WERI-Rb-1 (cell line): ENCODE measurements around the gene DNM2.

Experiments
- DNase-seq: peaks from one replicate; pipeline ENCODE4 v3.0.0-alpha.2; 2020
- H3K27ac ChIP-seq: fragments of 250-450 bp; sonication (Bioruptor Pico); 2 replicates; pipeline ENCODE4 v1.5.1; 2020; ENCODE audit warnings: mild to moderate bottlenecking, moderate library complexity
- H3K27me3 ChIP-seq: fragments of 250-450 bp; sonication (Bioruptor Pico); 2 replicates; pipeline ENCODE4 v1.5.1; 2021; ENCODE audit warnings: mild to moderate bottlenecking, low read depth, moderate library complexity; ENCODE audit not compliant: insufficient read depth, severe bottlenecking
- H3K36me3 ChIP-seq: fragments of 250-450 bp; sonication (Bioruptor Pico); 2 replicates; pipeline ENCODE4 v1.5.1; 2020; ENCODE audit warnings: mild to moderate bottlenecking, moderate library complexity
- H3K4me3 ChIP-seq: 2 replicates; pipeline ENCODE4 v1.5.1; 2011; ENCODE audit warnings: low read depth, mild to moderate bottlenecking, control low read depth, low read length
- H3K9me3 ChIP-seq: fragments of 250-450 bp; sonication (Bioruptor Pico); 2 replicates; pipeline ENCODE4 v1.5.1; 2021; ENCODE audit warnings: mild to moderate bottlenecking, moderate library complexity; ENCODE audit not compliant: severe bottlenecking
- TF ChIP-seq, protein P1 (sequence below): IDR thresholded peaks from 2 replicates; pipeline ENCODE4 v1.5.1; 2011; ENCODE audit warnings: low read depth, mild to moderate bottlenecking, control low read depth, inconsistent platforms, low read length

DNM2 gene

GRCh38 chr19:10730932-10731331 lies 13.1 kb downstream of the DNM2 start:
- DNase-seq = no peak
- no peaks in the 10 kb centered on the region for H3K27me3 ChIP-seq
- peaks cover 17% of the 10 kb centered on the region for H3K36me3 ChIP-seq
- no peak overlapping the region for H3K4me3 ChIP-seq
- no peak overlapping the region for H3K27ac ChIP-seq
- H3K9me3 ChIP-seq = no peaks in the 10 kb centered on the region
- TF ChIP-seq, protein P1, sequence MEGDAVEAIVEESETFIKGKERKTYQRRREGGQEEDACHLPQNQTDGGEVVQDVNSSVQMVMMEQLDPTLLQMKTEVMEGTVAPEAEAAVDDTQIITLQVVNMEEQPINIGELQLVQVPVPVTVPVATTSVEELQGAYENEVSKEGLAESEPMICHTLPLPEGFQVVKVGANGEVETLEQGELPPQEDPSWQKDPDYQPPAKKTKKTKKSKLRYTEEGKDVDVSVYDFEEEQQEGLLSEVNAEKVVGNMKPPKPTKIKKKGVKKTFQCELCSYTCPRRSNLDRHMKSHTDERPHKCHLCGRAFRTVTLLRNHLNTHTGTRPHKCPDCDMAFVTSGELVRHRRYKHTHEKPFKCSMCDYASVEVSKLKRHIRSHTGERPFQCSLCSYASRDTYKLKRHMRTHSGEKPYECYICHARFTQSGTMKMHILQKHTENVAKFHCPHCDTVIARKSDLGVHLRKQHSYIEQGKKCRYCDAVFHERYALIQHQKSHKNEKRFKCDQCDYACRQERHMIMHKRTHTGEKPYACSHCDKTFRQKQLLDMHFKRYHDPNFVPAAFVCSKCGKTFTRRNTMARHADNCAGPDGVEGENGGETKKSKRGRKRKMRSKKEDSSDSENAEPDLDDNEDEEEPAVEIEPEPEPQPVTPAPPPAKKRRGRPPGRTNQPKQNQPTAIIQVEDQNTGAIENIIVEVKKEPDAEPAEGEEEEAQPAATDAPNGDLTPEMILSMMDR = no peak

- Histone ChIP-seq H3K27ac (no peak overlapping the region), H3K36me3 (peaks cover 19% of the 10 kb centered on the region), H3K27me3 (no peaks in the 10 kb centered on the region), H3K4me3 (no peak overlapping the region), H3K9me3 (peaks cover 4% of the 10 kb centered on the region)
- DNase-seq = no peak
- TF ChIP-seq, protein P1 = no peak
Observed at GRCh38 chr19:10735741-10736140, 17.9 kb downstream of the DNM2 start.

DNA sequence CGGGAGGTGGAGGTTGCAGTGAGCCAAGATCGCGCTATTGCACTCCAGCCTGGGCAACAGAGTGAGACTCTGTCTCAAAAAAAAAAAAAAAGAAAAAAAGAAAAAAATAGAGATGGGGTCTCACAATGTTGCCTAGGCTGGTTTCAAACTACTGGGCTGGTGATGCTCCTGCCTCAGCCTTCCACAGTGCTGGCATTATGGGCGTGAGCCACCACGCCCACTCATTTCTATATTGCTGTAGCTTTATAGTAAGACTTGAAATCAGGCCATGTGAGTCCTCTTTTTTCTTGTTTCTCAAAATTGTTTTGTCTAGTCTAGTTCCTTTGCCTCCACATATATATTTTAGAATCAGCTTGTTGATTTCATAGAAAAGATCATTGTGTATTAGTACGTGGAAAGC lies 18.3 kb downstream of the DNM2 start:
- TF ChIP-seq, protein P1 = no peak
- peaks cover 4% of the 10 kb centered on the region for H3K9me3 ChIP-seq
- H3K36me3 ChIP-seq = peaks cover 17% of the 10 kb centered on the region
- H3K4me3 ChIP-seq = no peak overlapping the region
- DNase-seq = no peak
- H3K27me3 ChIP-seq = no peaks in the 10 kb centered on the region
- no peak overlapping the region for H3K27ac ChIP-seq

DNA sequence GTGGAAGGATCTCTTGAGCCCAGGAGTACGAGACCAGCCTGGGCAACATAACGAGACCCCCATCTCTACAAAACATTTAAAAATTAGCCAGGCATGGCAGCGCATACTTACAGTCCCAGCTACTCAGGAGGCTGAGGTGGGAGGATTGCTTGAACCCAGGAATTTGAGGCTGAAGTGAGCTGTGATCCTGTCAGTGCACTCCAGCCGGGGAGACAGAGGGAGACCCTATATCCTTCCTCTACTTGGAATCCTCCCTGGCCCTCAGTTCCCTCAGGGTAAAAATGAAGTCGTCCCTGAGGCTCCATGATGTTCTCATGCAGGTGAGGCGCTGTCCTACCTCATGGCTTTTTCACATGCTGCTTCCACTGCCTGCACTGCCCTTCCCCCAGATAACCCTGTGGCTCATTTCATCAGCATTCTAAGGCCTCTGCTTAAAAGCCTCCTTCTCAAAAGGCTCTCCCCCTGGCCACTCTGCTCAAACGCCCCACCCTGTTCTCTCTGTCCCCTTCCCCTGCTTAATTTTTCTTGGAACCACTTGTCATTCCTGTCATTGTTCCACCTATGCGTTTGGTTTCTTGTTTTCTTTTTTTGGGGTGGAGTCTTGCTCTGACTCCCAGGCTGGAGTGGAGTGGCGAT lies 19.2 kb downstream of the DNM2 start:
- no peak overlapping the region for H3K4me3 ChIP-seq
- DNase-seq = no peak
- no peak overlapping the region for H3K27ac ChIP-seq
- TF ChIP-seq, protein P1 = no peak
- peaks cover 4% of the 10 kb centered on the region for H3K9me3 ChIP-seq
- no peaks in the 10 kb centered on the region for H3K27me3 ChIP-seq
- peaks cover 18% of the 10 kb centered on the region for H3K36me3 ChIP-seq

DNA sequence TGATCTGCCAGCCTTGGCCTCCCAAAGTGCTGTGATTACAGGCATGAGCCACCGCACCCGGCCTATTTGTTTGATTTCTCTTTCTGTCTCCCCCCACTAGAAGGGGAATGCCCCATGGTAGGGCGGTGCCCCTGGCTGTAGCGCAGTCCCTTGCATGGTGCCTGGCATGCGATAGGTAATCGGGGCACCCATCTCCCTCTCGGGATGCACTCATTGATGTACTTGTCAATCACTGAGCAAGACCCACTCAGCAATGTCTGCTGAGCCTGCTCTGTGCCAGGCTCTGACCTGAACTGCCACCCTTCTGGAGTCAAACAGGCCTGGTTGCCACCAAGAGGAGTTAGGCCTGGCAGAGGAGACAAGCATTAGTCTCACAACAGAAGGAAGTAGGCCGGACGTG lies 19.8 kb downstream of the DNM2 start:
- Histone ChIP-seq H3K27me3 (no peaks in the 10 kb centered on the region), H3K4me3 (no peak overlapping the region), H3K9me3 (peaks cover 4% of the 10 kb centered on the region), H3K36me3 (peaks cover 23% of the 10 kb centered on the region), H3K27ac (no peak overlapping the region)
- TF ChIP-seq, protein P1 = no peak
- no peak for DNase-seq

GRCh38 chr19:10740798-10741197 lies 22.9 kb downstream of the DNM2 start:
- TF ChIP-seq, protein P1 = no peak
- DNase-seq = no peak
- Histone ChIP-seq H3K4me3 (no peak overlapping the region), H3K27me3 (no peaks in the 10 kb centered on the region), H3K27ac (no peak overlapping the region), H3K36me3 (peaks cover 26% of the 10 kb centered on the region), H3K9me3 (peaks cover 4% of the 10 kb centered on the region)
